ENCODE measurements around the gene TIMM13.
"Not testable (repeated sequence)": the region's sequence is repeated elsewhere in the genome, so short reads cannot be mapped to it uniquely, and the experiment has no call there.

TIMM13 gene

GRCh38 chr19:2423071-2423914 lies 4.1 kb downstream of the TIMM13 start:
- Histone ChIP-seq H3K4me3 (ENCODE audit: insufficient read depth, low read depth, low read length, poor library complexity, severe bottlenecking) (no peak overlapping the region), H3K27me3 (replicated peaks; ENCODE audit: control insufficient read depth, insufficient read depth, low read length, poor library complexity, severe bottlenecking) (no peaks in the 10 kb centered on the region)
- no peak for DNase-seq

DNA sequence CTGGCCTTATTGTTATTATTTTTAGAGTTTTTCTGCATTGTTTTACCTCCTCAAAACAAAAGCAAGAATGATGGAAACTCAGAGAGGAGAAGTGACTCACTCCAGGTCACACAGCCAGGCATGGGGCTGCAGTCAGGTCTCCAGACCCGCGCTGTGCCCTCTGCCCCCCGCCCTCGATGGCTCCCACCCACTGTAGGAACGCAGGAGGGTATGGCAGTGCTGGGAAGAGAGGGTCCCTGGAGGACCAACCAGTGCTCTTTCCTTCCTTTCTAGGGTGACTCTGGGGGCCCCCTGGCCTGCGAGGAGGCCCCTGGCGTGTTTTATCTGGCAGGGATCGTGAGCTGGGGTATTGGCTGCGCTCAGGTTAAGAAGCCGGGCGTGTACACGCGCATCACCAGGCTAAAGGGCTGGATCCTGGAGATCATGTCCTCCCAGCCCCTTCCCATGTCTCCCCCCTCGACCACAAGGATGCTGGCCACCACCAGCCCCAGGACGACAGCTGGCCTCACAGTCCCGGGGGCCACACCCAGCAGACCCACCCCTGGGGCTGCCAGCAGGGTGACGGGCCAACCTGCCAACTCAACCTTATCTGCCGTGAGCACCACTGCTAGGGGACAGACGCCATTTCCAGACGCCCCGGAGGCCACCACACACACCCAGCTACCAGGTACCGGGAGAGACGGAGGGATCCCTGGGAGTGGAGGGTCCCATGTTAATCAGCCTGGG lies 5.6 kb downstream of the TIMM13 start:
- Histone ChIP-seq H3K27ac (ENCODE audit: insufficient read depth, low read length, poor library complexity, severe bottlenecking) (no peak overlapping the region), H3K9me3 (ENCODE audit: control insufficient read depth, low read length) (no peaks in the 10 kb centered on the region), H3K4me1 (ENCODE audit: control insufficient read depth, insufficient read depth, low read length, poor library complexity, severe bottlenecking) (peaks cover 12% of the 10 kb centered on the region), H3K36me3 (ENCODE audit: control insufficient read depth, insufficient read depth, low read length) (peaks cover 13% of the 10 kb centered on the region), H3K27me3 (replicated peaks; ENCODE audit: control insufficient read depth, insufficient read depth, low read length, poor library complexity, severe bottlenecking) (no peaks in the 10 kb centered on the region), H3K4me3 (ENCODE audit: insufficient read depth, low read depth, low read length, poor library complexity, severe bottlenecking) (no peak overlapping the region)
- no peak for DNase-seq

More at GRCh38 chr19:2423071-2423914, 4.1 kb downstream of the TIMM13 start:
- Histone ChIP-seq H3K9me3 (ENCODE audit: control insufficient read depth, low read length) (no peaks in the 10 kb centered on the region), H3K4me1 (ENCODE audit: control insufficient read depth, insufficient read depth, low read length, poor library complexity, severe bottlenecking) (peaks cover 23% of the 10 kb centered on the region), H3K27ac (ENCODE audit: insufficient read depth, low read length, poor library complexity, severe bottlenecking) (no peak overlapping the region), H3K36me3 (ENCODE audit: control insufficient read depth, insufficient read depth, low read length) (peaks cover 13% of the 10 kb centered on the region)

- no peaks in the 10 kb centered on the region for H3K27me3 ChIP-seq (replicated peaks; ENCODE audit: control insufficient read depth, insufficient read depth, low read length, poor library complexity, severe bottlenecking)
Measured at GRCh38 chr19:2420490-2420889, 6.9 kb downstream of the TIMM13 start.

GRCh38 chr19:2419754-2420153 lies 7.6 kb downstream of the TIMM13 start:
- no peaks in the 10 kb centered on the region for H3K4me1 ChIP-seq (ENCODE audit: control insufficient read depth, insufficient read depth, low read length, poor library complexity, severe bottlenecking)
- no peak overlapping the region for H3K27ac ChIP-seq (ENCODE audit: insufficient read depth, low read length, poor library complexity, severe bottlenecking)
- H3K4me3 ChIP-seq (ENCODE audit: insufficient read depth, low read depth, low read length, poor library complexity, severe bottlenecking) = no peak overlapping the region
- no peaks in the 10 kb centered on the region for H3K27me3 ChIP-seq (replicated peaks; ENCODE audit: control insufficient read depth, insufficient read depth, low read length, poor library complexity, severe bottlenecking)
- peaks cover 5% of the 10 kb centered on the region for H3K36me3 ChIP-seq (ENCODE audit: control insufficient read depth, insufficient read depth, low read length)
- DNase-seq = no peak
- no peaks in the 10 kb centered on the region for H3K9me3 ChIP-seq (ENCODE audit: control insufficient read depth, low read length)

More at GRCh38 chr19:2420490-2420889, 6.9 kb downstream of the TIMM13 start:
- DNase-seq = no peak
- Histone ChIP-seq H3K4me3 (ENCODE audit: insufficient read depth, low read depth, low read length, poor library complexity, severe bottlenecking) (no peak overlapping the region), H3K36me3 (ENCODE audit: control insufficient read depth, insufficient read depth, low read length) (peaks cover 7% of the 10 kb centered on the region), H3K27ac (ENCODE audit: insufficient read depth, low read length, poor library complexity, severe bottlenecking) (no peak overlapping the region), H3K9me3 (ENCODE audit: control insufficient read depth, low read length) (no peaks in the 10 kb centered on the region), H3K4me1 (ENCODE audit: control insufficient read depth, insufficient read depth, low read length, poor library complexity, severe bottlenecking) (no peaks in the 10 kb centered on the region)

GRCh38 chr19:2417881-2418406 lies 9.4 kb downstream of the TIMM13 start:
- Histone ChIP-seq H3K9me3 (ENCODE audit: control insufficient read depth, low read length) (no peaks in the 10 kb centered on the region), H3K36me3 (ENCODE audit: control insufficient read depth, insufficient read depth, low read length) (no peaks in the 10 kb centered on the region), H3K27ac (ENCODE audit: insufficient read depth, low read length, poor library complexity, severe bottlenecking) (no peak overlapping the region), H3K27me3 (replicated peaks; ENCODE audit: control insufficient read depth, insufficient read depth, low read length, poor library complexity, severe bottlenecking) (no peaks in the 10 kb centered on the region), H3K4me3 (ENCODE audit: insufficient read depth, low read depth, low read length, poor library complexity, severe bottlenecking) (no peak overlapping the region), H3K4me1 (ENCODE audit: control insufficient read depth, insufficient read depth, low read length, poor library complexity, severe bottlenecking) (no peaks in the 10 kb centered on the region)
- no peak for DNase-seq

GRCh38 chr19:2417436-2417835 lies 9.9 kb downstream of the TIMM13 start:
- H3K27ac ChIP-seq (ENCODE audit: insufficient read depth, low read length, poor library complexity, severe bottlenecking); H3K27me3 ChIP-seq (replicated peaks; ENCODE audit: control insufficient read depth, insufficient read depth, low read length, poor library complexity, severe bottlenecking); H3K36me3 ChIP-seq (ENCODE audit: control insufficient read depth, insufficient read depth, low read length); H3K4me3 ChIP-seq (ENCODE audit: insufficient read depth, low read depth, low read length, poor library complexity, severe bottlenecking); H3K4me1 ChIP-seq (ENCODE audit: control insufficient read depth, insufficient read depth, low read length, poor library complexity, severe bottlenecking); H3K9me3 ChIP-seq (ENCODE audit: control insufficient read depth, low read length); DNase-seq: not testable (repeated sequence)

DNA sequence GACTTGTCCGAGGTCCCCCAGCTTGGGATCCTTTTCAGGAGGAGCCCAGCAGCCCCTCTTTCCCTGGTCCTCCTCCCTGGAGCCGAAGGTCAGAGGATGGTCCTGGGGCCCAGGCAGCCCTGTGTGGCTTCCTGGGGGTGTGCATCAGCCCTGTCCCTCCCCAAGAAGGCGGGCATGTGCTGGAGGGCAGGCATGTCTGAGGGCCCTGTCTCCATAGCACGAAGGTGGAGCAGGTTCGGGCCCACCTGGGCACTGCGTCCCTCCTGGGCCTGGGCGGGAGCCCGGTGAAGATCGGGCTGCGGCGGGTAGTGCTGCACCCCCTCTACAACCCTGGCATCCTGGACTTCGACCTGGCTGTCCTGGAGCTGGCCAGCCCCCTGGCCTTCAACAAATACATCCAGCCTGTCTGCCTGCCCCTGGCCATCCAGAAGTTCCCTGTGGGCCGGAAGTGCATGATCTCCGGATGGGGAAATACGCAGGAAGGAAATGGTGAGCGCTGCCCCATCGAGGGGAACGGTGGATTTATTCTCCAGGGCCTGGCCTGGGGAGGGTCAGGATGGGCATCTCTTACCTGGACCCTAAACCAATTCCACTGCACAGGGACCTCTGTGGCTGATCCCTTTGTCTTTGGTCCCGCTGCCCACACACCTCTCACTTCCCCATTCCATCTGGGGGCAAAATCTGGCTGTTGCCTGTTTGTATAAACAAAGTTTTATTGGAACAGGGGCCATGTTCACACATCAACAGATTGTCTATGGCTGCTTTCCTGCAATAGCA lies 10.9 kb downstream of the TIMM13 start:
- DNase-seq = no peak
- H3K4me3 ChIP-seq (ENCODE audit: insufficient read depth, low read depth, low read length, poor library complexity, severe bottlenecking) = no peak overlapping the region
- no peaks in the 10 kb centered on the region for H3K9me3 ChIP-seq (ENCODE audit: control insufficient read depth, low read length)

GRCh38 chr19:2415973-2416319 lies 11.4 kb downstream of the TIMM13 start:
- H3K27me3 ChIP-seq (replicated peaks; ENCODE audit: control insufficient read depth, insufficient read depth, low read length, poor library complexity, severe bottlenecking) = no peaks in the 10 kb centered on the region
- no peak for DNase-seq
- no peaks in the 10 kb centered on the region for H3K9me3 ChIP-seq (ENCODE audit: control insufficient read depth, low read length)
- H3K27ac ChIP-seq (ENCODE audit: insufficient read depth, low read length, poor library complexity, severe bottlenecking) = no peak overlapping the region
- no peak overlapping the region for H3K4me3 ChIP-seq (ENCODE audit: insufficient read depth, low read depth, low read length, poor library complexity, severe bottlenecking)
- no peaks in the 10 kb centered on the region for H3K4me1 ChIP-seq (ENCODE audit: control insufficient read depth, insufficient read depth, low read length, poor library complexity, severe bottlenecking)
- no peaks in the 10 kb centered on the region for H3K36me3 ChIP-seq (ENCODE audit: control insufficient read depth, insufficient read depth, low read length)

More for the DNA sequence above, 10.9 kb downstream of the TIMM13 start:
- Histone ChIP-seq H3K4me1 (ENCODE audit: control insufficient read depth, insufficient read depth, low read length, poor library complexity, severe bottlenecking) (no peaks in the 10 kb centered on the region), H3K36me3 (ENCODE audit: control insufficient read depth, insufficient read depth, low read length) (no peaks in the 10 kb centered on the region), H3K27ac (ENCODE audit: insufficient read depth, low read length, poor library complexity, severe bottlenecking) (no peak overlapping the region), H3K27me3 (replicated peaks; ENCODE audit: control insufficient read depth, insufficient read depth, low read length, poor library complexity, severe bottlenecking) (no peaks in the 10 kb centered on the region)

DNA sequence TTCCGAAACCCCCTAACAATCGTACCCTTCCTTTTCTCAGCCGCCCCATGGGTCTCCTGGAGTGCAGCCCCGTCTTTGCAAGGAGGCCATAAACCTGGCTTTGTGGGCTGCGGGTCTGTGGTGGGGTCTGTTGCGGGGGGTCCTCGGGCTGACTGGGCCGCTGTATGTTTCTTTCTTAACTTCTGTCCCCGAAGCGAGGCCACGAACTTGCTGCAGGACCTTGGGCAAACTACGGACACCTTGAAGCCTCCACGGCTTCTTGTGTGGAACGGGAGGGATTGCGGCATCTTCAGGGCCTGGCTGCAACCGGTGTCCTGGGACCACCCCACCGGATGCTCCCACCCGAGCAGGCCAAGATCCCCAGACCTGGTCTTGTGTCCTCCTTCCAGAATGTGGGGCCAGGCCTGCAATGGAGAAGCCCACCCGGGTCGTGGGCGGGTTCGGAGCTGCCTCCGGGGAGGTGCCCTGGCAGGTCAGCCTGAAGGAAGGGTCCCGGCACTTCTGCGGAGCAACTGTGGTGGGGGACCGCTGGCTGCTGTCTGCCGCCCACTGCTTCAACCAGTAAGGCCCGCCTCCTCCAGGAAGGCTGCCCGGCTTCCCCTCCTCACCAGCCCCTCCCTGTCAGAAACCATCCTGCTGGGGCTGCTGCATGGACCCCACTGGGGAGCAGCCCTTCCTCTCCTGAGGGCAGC lies 12.0 kb downstream of the TIMM13 start:
- Histone ChIP-seq H3K27ac (ENCODE audit: insufficient read depth, low read length, poor library complexity, severe bottlenecking) (no peak overlapping the region), H3K27me3 (replicated peaks; ENCODE audit: control insufficient read depth, insufficient read depth, low read length, poor library complexity, severe bottlenecking) (no peaks in the 10 kb centered on the region), H3K36me3 (ENCODE audit: control insufficient read depth, insufficient read depth, low read length) (no peaks in the 10 kb centered on the region), H3K9me3 (ENCODE audit: control insufficient read depth, low read length) (no peaks in the 10 kb centered on the region), H3K4me1 (ENCODE audit: control insufficient read depth, insufficient read depth, low read length, poor library complexity, severe bottlenecking) (no peaks in the 10 kb centered on the region), H3K4me3 (ENCODE audit: insufficient read depth, low read depth, low read length, poor library complexity, severe bottlenecking) (no peak overlapping the region)
- DNase-seq = no peak
